ENCODE data around the gene SKOR1. TPM values are rescaled to one million over a fixed set of nuclear protein-coding genes. Genes with fewer than 3 reads are reported as not detected.

Gene SKOR1
- total and polyA plus RNA-seq, 2 experiments from 2014 or later = 0.23 to 0.52 TPM

GRCh38 chr15:67841513-67841762 is 16.1 kb downstream of the SKOR1 start:
- no peaks in the 10 kb centered on the region for H3K36me3 ChIP-seq (replicated peaks; ENCODE audit: insufficient read depth, low read depth)
- WGBS (ENCODE audit: low lambda C conversion rate, missing lambda C conversion rate) = 53% methylated on average over 4 of the region's 4 CpGs
- H4K20me1 ChIP-seq (ENCODE audit: insufficient read depth, poor library complexity, severe bottlenecking) = no peaks in the 10 kb centered on the region
- no peaks in the 10 kb centered on the region for H3K79me2 ChIP-seq
- no peak for TF ChIP-seq EZH2 (IDR thresholded peaks at IDR 0.05; ENCODE audit: borderline replicate concordance)
- no peak for TF ChIP-seq CTCF (IDR thresholded peaks at IDR 0.05; ENCODE audit: poor library complexity)
- TF ChIP-seq EZH2phosphoT487 (IDR thresholded peaks at IDR 0.05; ENCODE audit: low read depth, severe bottlenecking, unreplicated experiment) = no peak
- no peaks in the 10 kb centered on the region for H3K27me3 ChIP-seq
- H3K4me2 ChIP-seq = peak overlapping the region; percentile 87
- H3K4me1 ChIP-seq (ENCODE audit: insufficient read depth) = peaks cover 31% of the 10 kb centered on the region
- no peak for DNase-seq (ENCODE audit: low spot score)
- peak overlapping the region; percentile 97 for H3K27ac ChIP-seq
- no peaks in the 10 kb centered on the region for H3K9me3 ChIP-seq (ENCODE audit: low read depth)
- H3K4me3 ChIP-seq = no peak overlapping the region
- H2AFZ ChIP-seq = no peak overlapping the region
- H3K9me2 ChIP-seq (replicated peaks; ENCODE audit: insufficient read depth) = no peaks in the 10 kb centered on the region

- Histone ChIP-seq H3K4me1 (ENCODE audit: insufficient read depth) (peaks cover 31% of the 10 kb centered on the region), H2AFZ (peak overlapping the region; percentile 4), H3K4me3 (no peak overlapping the region), H3K4me2 (peak overlapping the region; percentile 26), H3K27me3 (no peaks in the 10 kb centered on the region), H4K20me1 (ENCODE audit: insufficient read depth, poor library complexity, severe bottlenecking) (no peaks in the 10 kb centered on the region), H3K9me3 (ENCODE audit: low read depth) (no peaks in the 10 kb centered on the region), H3K36me3 (replicated peaks; ENCODE audit: insufficient read depth, low read depth) (no peaks in the 10 kb centered on the region), H3K27ac (peak overlapping the region; percentile 44), H3K9me2 (replicated peaks; ENCODE audit: insufficient read depth) (no peaks in the 10 kb centered on the region), H3K79me2 (no peaks in the 10 kb centered on the region)
- DNase-seq (ENCODE audit: low spot score) = no peak
- TF ChIP-seq EZH2phosphoT487 (IDR thresholded peaks at IDR 0.05; ENCODE audit: low read depth, severe bottlenecking, unreplicated experiment) (no peak), CTCF (IDR thresholded peaks at IDR 0.05; ENCODE audit: poor library complexity) (no peak), EZH2 (IDR thresholded peaks at IDR 0.05; ENCODE audit: borderline replicate concordance) (no peak)
- 71% methylated on average over 7 of the region's 7 CpGs for WGBS (ENCODE audit: low lambda C conversion rate, missing lambda C conversion rate)
Observed at GRCh38 chr15:67843092-67843501, 17.8 kb downstream of the SKOR1 start.

GRCh38 chr15:67843571-67844387 is 18.5 kb downstream of the SKOR1 start:
- H3K27ac ChIP-seq = peak overlapping the region; percentile 44
- H3K4me3 ChIP-seq = no peak overlapping the region
- WGBS (ENCODE audit: low lambda C conversion rate, missing lambda C conversion rate) = 40% methylated on average over 7 of the region's 7 CpGs
- H3K4me2 ChIP-seq = peak overlapping the region; percentile 26
- H3K4me1 ChIP-seq (ENCODE audit: insufficient read depth) = peaks cover 26% of the 10 kb centered on the region
- no peaks in the 10 kb centered on the region for H3K36me3 ChIP-seq (replicated peaks; ENCODE audit: insufficient read depth, low read depth)
- TF ChIP-seq EZH2phosphoT487 (IDR thresholded peaks at IDR 0.05; ENCODE audit: low read depth, severe bottlenecking, unreplicated experiment) (no peak), EZH2 (IDR thresholded peaks at IDR 0.05; ENCODE audit: borderline replicate concordance) (no peak), CTCF (IDR thresholded peaks at IDR 0.05; ENCODE audit: poor library complexity) (no peak)
- H4K20me1 ChIP-seq (ENCODE audit: insufficient read depth, poor library complexity, severe bottlenecking) = no peaks in the 10 kb centered on the region
- H3K27me3 ChIP-seq = no peaks in the 10 kb centered on the region
- no peak for DNase-seq (ENCODE audit: low spot score)
- no peaks in the 10 kb centered on the region for H3K79me2 ChIP-seq
- peak overlapping the region; percentile 4 for H2AFZ ChIP-seq
- no peaks in the 10 kb centered on the region for H3K9me2 ChIP-seq (replicated peaks; ENCODE audit: insufficient read depth)
- no peaks in the 10 kb centered on the region for H3K9me3 ChIP-seq (ENCODE audit: low read depth)
